Measurements from ENCODE around the gene DEPDC5.

Gene DEPDC5

DNA sequence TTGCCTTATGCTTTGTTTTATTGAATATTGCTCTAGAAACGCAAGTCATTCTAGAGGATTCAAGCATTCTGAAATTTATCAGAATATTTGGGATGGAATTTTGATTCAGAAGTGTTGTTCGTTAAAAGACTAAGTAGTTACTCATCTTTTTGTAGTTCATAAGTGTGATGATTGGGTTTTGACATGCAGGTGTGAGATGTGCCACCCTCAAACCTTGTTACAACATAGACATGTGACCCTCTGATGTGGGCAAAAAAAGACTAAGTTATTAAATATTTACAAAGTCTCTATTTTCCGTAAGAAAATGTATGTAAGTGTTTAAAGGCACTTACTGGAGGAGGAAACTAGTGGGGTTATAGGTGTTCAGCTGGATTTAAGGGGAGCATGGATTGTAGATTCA is 199.4 kb downstream of the DEPDC5 start:
- DNase-seq: no peak

DNA sequence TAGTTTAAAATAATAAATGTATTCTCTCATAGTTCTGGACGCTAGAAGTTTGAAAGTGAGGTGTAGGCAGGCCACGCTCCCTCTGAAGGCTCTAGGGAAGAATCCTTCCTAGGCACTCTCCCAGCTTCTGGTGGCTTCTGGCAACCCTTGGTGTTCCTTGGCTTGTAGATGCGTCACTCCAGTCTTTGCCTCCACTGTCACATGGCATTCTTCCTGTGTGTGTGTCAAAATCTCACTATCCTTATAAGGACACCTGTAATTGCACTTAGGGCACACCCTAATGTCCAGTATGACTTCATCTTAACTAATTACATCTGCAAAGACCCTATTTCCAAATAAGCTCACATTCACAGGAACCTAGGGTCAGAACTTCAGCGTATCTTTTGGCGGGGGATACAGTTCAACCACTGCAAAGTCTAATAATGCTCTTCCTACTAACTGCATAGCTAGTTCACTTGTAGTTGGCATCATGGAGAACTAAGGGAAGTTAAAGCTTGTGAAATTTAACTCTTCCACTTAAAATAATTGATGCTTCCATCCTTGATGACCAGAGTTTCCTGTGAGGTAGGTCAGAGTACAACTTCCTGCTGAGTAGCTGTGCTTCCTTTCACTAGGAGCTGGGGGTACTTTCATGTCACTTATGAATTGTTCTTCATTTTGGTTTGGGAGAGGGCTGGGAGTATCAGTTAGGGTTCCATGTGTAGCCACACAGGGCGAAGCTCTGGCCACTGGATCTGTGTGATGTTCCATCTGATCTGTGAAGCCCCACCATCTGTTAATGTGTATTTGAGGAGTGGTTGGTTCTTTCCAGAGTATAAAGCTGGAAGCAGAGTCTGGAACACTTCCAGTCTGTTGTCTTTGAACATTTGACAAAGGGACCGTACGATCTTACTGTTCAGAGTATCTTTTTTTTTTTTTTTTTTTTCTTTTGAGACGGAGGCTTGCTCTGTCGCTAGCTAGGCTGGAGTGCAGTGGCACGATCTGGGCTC is 201.0 kb downstream of the DEPDC5 start:
- no peak for DNase-seq

DNA sequence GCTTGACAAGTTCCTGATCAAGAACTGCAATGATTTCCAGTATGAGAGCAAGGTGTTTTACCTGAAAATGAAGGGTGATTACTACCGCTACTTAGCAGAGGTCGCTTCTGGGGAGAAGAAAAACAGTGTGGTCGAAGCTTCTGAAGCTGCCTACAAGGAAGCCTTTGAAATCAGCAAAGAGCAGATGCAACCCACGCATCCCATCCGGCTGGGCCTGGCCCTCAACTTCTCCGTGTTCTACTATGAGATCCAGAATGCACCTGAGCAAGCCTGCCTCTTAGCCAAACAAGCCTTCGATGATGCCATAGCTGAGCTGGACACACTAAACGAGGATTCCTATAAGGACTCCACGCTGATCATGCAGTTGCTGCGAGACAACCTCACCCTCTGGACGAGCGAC is 202.5 kb downstream of the DEPDC5 start:
- DNase-seq: no peak

All from activated CD4-positive, alpha-beta T cell treated with anti-CD3 and anti-CD28 coated beads, Interleukin-2, Interleukin-6, amounts not matched to agents 100 ng/mL and 50 ng/mL, durations not matched to agents 16 hours and 8 hours (primary cell).